C4-2B (cell line): Measurements from ENCODE around the gene MITF.

Experiments
- H3K27ac ChIP-seq: fragments of 450-650 bp; 2 replicates; pipeline ENCODE4 v1.5.1; 2017
- ZFX ChIP-seq: fragments of 450-650 bp; IDR thresholded peaks from 2 replicates; pipeline ENCODE4 v1.6.1; 2017
- TF ChIP-seq, protein P1 (sequence below): fragments of 450-650 bp; conservative IDR thresholded peaks from 2 replicates; pipeline ENCODE4 v1.5.1; 2017; ENCODE audit warnings: mild to moderate bottlenecking

The MITF gene

DNA sequence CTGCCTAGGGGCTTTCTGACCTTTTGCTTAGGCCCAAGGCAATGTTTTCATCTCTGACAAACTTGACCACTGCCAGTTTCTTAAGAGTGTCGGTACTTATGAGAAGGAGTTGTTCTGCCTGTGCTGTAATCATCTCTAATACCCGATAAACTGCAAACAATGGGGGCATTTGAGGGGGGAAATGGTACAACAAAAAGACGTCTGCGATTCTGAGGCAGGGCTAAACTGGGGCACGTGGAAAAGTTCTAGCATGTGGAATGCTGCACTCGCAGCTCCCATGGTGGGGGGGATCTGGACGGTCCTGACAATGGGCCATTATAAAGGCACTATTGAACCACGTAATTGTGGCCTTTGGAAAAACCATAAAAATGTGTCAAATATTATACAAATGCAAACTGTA, 187.1 kb downstream of the MITF start:
- H3K27ac ChIP-seq: no peak overlapping the region
- no peak for TF ChIP-seq ZFX
- TF ChIP-seq, protein P1, sequence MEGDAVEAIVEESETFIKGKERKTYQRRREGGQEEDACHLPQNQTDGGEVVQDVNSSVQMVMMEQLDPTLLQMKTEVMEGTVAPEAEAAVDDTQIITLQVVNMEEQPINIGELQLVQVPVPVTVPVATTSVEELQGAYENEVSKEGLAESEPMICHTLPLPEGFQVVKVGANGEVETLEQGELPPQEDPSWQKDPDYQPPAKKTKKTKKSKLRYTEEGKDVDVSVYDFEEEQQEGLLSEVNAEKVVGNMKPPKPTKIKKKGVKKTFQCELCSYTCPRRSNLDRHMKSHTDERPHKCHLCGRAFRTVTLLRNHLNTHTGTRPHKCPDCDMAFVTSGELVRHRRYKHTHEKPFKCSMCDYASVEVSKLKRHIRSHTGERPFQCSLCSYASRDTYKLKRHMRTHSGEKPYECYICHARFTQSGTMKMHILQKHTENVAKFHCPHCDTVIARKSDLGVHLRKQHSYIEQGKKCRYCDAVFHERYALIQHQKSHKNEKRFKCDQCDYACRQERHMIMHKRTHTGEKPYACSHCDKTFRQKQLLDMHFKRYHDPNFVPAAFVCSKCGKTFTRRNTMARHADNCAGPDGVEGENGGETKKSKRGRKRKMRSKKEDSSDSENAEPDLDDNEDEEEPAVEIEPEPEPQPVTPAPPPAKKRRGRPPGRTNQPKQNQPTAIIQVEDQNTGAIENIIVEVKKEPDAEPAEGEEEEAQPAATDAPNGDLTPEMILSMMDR: no peak

DNA sequence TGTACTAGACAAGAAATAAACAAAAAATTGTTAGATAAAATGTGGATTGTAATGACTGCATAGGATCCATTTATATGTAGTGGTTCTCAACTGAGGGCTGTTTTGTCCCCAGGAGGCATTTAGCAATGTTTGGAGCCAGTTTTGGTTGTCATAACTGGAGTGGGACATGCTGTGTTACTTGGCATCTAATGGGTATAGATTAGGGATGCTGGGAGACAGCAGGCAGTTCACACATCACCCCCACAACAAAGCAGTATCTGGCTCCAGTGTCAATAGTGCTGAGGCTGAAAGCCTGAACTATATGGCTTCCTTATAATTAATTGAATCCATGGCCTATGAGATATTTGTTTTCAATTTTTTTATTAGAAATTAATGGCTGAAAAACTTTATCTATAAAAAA, 188.3 kb downstream of the MITF start:
- H3K27ac ChIP-seq: no peak overlapping the region
- TF ChIP-seq ZFX: no peak
- TF ChIP-seq, protein P1: no peak

DNA sequence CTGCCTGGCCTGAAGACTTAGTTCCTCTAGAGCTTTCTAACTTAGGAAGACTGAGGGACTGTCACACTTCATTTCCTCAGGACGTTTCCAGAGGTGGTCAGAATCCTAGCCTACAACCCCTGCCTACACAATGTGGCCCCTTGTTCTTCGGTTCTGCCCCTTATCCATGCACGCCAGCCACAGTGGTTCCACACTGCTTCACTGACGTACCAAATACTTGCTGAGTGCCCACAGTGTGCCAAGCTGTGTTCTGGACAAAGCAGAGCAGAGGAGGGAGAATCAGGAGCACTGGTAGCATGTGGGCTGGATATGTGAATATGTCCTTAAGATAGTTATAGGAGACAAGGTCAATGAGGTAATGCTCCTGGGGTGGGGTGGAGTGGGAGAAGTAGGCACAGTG, 189.8 kb downstream of the MITF start:
- TF ChIP-seq ZFX: no peak
- TF ChIP-seq, protein P1: no peak
- no peak overlapping the region for H3K27ac ChIP-seq

DNA sequence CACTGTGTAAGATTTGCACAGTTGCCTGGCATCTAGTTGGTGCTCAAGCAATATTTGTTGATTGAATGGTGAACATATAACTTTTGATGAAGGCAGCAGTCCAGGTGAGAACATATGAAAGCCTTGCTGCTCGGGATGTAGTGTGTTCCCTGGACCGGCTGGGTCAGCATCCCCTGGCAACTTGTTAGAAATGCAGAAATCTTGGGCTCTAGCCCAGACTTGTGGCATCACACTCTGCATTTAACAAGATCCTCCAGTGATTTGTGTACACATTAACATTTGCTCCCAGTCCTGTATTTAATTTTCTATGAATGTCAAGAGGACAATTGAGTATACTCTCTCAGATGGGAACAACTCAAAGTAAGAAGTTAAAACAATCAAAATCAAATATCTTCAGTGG, 191.3 kb downstream of the MITF start:
- H3K27ac ChIP-seq: no peak overlapping the region
- TF ChIP-seq, protein P1: no peak
- no peak for TF ChIP-seq ZFX

DNA sequence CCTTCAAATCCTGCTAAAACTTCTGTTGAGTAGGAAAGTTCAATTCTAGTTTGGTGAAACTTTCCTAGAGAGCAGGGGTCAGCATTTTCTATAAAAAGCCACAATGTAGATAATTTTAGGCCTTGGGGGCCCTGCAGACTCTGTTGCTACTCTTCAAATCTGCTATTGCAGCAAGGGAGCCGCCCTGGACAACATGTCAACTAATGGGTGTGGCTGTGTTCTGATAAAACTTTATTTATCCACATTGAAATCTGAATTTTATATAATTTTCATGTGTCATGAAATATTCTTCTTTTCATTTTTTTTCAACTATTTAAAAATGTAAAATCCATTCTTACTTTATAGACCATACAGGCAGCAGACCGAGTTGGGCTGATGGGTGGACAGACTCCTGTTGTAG, 192.8 kb downstream of the MITF start:
- TF ChIP-seq, protein P1: no peak
- no peak for TF ChIP-seq ZFX
- no peak overlapping the region for H3K27ac ChIP-seq

DNA sequence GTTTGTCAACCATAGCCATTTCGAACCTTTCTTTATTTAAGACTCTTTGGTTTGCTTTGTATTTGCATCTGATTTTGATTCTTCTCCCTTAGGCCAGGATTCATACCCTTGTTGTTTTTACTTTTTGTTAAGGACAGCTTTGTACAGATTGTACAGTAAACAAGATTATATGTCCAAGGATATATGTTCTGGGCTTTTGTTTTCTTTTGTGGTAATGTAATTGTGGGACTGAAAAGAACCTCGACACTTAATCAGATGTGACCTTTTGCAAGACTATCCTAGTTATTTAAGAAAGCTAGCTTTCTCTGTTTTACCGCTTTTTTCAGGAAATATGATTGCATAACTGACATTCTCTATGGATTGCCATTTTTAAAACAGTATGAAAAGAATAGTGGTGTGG, 193.2 kb downstream of the MITF start:
- TF ChIP-seq, protein P1: no peak
- TF ChIP-seq ZFX: no peak
- no peak overlapping the region for H3K27ac ChIP-seq

DNA sequence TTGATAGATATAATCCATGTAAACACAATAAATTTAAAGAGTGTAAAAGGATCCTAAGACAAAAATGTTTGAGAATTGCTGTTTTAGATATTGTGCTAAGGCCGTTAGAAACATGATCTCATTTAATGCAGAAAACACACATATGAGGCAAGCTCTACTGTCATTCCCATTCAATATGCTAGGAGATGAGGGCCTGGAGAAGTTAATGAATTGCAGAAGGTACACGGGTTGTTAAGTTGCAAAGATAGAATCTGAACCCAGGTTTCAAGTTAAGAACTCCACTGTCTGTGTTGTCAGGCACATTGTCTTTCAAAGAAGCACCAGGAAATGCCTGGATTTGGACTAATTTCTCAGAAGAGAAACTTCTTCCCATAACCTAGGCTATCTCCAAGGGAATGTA, 195.1 kb downstream of the MITF start:
- H3K27ac ChIP-seq: no peak overlapping the region
- TF ChIP-seq ZFX: no peak
- TF ChIP-seq, protein P1: no peak
